Thyroid gland (tissue), 4 donors: Measurements from ENCODE around the gene CPLX3. TPM values are rescaled to one million over a fixed set of nuclear protein-coding genes. Genes with fewer than 3 reads are reported as not detected.

ENCODE experiments used
- DNase-seq, 2 donors: peaks; one replicate each; pipeline ENCODE4 v3.0.0-alpha.2; 2019
- H3K27ac ChIP-seq, 3 donors: fragments of 200-600 bp; sonication (generic); 1 replicate in 2 of 3; 2 replicates in 1 of 3; pipeline ENCODE4 v1.5.1; 2016 to 2019; ENCODE audit warnings: mild to moderate bottlenecking in 1 of 3, moderate library complexity in 1 of 3
- H3K27me3 ChIP-seq: fragments of 200-600 bp; sonication (generic); one replicate; pipeline ENCODE4 v1.5.1; 2019
- H3K36me3 ChIP-seq, 2 donors: fragments of 200-600 bp; sonication (generic); one replicate each; pipeline ENCODE4 v1.5.1; 2016 to 2019
- H3K4me1 ChIP-seq, 2 donors: fragments of 200-600 bp; sonication (generic); one replicate each; pipeline ENCODE4 v1.5.1; 2017 to 2019
- H3K4me3 ChIP-seq, 3 donors: fragments of 200-600 bp; sonication (generic); replicated peaks in 1 of 3; 1 replicate in 2 of 3; 2 replicates in 1 of 3; pipeline ENCODE4 v1.5.1; 2016; ENCODE audit warnings: mild to moderate bottlenecking in 1 of 3
- H3K9me3 ChIP-seq: fragments of 200-600 bp; sonication (generic); one replicate; pipeline ENCODE4 v1.5.1; 2017
- CTCF ChIP-seq, 6 experiments: fragments of 200-600 bp in 3 of 6; fragments of 450-650 bp in 3 of 6; sonication (generic) in 3 of 6; IDR thresholded peaks; one replicate each; pipeline ENCODE4 v1.5.1; 2016 to 2019; ENCODE audit warnings: antibody characterized with exemption in 6 of 6, mild to moderate bottlenecking in 2 of 6, inconsistent platforms in 1 of 6, moderate library complexity in 1 of 6
- POLR2A ChIP-seq, 2 donors: fragments of 450-650 bp; IDR thresholded peaks; one replicate each; pipeline ENCODE4 v1.6.1; 2017; ENCODE audit warnings: antibody characterized with exemption in 2 of 2, mild to moderate bottlenecking in 2 of 2, moderate library complexity in 1 of 2
- WGBS, 2 donors: methylation state at CpG; one replicate each; pipeline ENCODE4 v1.1.5; 2017; 5-methylcytosine and 5-hydroxymethylcytosine counted together
- intact Hi-C: fragments of 100-400 bp; cut with DNase I; formaldehyde crosslinking; loops from one replicate; pipeline ENCODE4 v1.15.1; 2023
- microRNA-seq: library from miRNA; unstranded; fragments of <30 nt; microRNA quantifications from one replicate; pipeline ENCODE4, GENCODE V29; 2016
- small RNA-seq: library from RNA; depleted of rRNA; stranded (forward); fragments of <200 nt; gene quantifications from one replicate; pipeline ENCODE3, GENCODE V24; 2016
- total RNA-seq, 4 donors: library from RNA; depleted of rRNA; stranded (reverse); fragments of >200 nt; gene quantifications; one replicate each; pipeline ENCODE4 v1.2.3, GENCODE V29; 2016

CPLX3 gene
- total RNA-seq, 4 donors from 2014 or later, result not detected

- H3K36me3 ChIP-seq, result no peaks in the 10 kb centered on the region
- H3K4me1 ChIP-seq, result peaks cover 0 to 6% of the 10 kb centered on the region in 2 donors
- H3K27ac ChIP-seq, result no peak overlapping the region
- 84% methylated on average over 4 of the region's 4 CpGs for WGBS, 2 donors
- H3K9me3 ChIP-seq, result no peaks in the 10 kb centered on the region
- no peaks in the 10 kb centered on the region for H3K27me3 ChIP-seq
- intact Hi-C loops, result no loop called here
- TF ChIP-seq CTCF (IDR thresholded peaks at IDR 0.05), result no peak
- TF ChIP-seq POLR2A (IDR thresholded peaks at IDR 0.05), result no peak
- H3K4me3 ChIP-seq, result no peak overlapping the region
- no peak for DNase-seq
These were observed 51.8 kb downstream of the CPLX3 start for GRCh38 chr15:74878273-74878672.

Small RNA genes within 50 kb of the gene (microRNA-seq; reads per million reads assigned to microRNA genes)
- gene MIR4513 (not detected), gene MIR6882 (1.8 reads per million)

Small RNA genes within 50 kb of the gene (small RNA-seq; reads per million reads assigned to genes)
- not detected for gene CPLX3
- not detected for gene MIR4513
- gene MIR6882, result 0.28 reads per million

Other genes with a start within 250 kb of the CPLX3 start
- 100 to 1,000 TPM in 3 of 4 donors, 10 to 100 TPM in 1; 91.9 to 156 (median 120) TPM for gene CLK3, start 210.8 kb upstream of the CPLX3 start, total RNA-seq
- gene EDC3, start 130.6 kb upstream of the CPLX3 start, total RNA-seq, result 10 to 100 TPM; 16.3 to 64.7 (median 25.7) TPM
- under 1 TPM in 2 of 4 donors, not detected in 2; 0.54 to 0.78 TPM for gene CYP1A1, start 101.1 kb upstream of the CPLX3 start, total RNA-seq
- gene CYP1A2, start 77.8 kb upstream of the CPLX3 start, total RNA-seq, result 1 to 10 TPM; 1.3 to 9.9 (median 2.9) TPM
- 10 to 100 TPM; 18.2 to 24.3 (median 20.3) TPM for gene CSK, start 44.5 kb upstream of the CPLX3 start, total RNA-seq
- 1 to 10 TPM in 1 of 4 donors, not detected in 3; 3.5 TPM for gene LMAN1L, start 13.8 kb upstream of the CPLX3 start, total RNA-seq
- gene ULK3, start 16.5 kb downstream of the CPLX3 start, total RNA-seq, result 10 to 100 TPM; 40.9 to 91.1 (median 74.7) TPM
- 100 to 1,000 TPM in 2 of 4 donors, 10 to 100 TPM in 2; 59.3 to 129 (median 104) TPM for gene SCAMP2, start 46.7 kb downstream of the CPLX3 start, total RNA-seq
- 10 to 100 TPM; 72.2 to 91.1 (median 88.5) TPM for gene MPI, start 63.4 kb downstream of the CPLX3 start, total RNA-seq
- 100 to 1,000 TPM in 1 of 4 donors, 10 to 100 TPM in 3; 72.1 to 136 (median 88.2) TPM for gene FAM219B, start 80.2 kb downstream of the CPLX3 start, total RNA-seq
- 100 to 1,000 TPM; 103 to 235 (median 166) TPM for gene COX5A, start 111.4 kb downstream of the CPLX3 start, total RNA-seq
- 10 to 100 TPM; 14.2 to 23.1 (median 16.4) TPM for gene RPP25, start 130.1 kb downstream of the CPLX3 start, total RNA-seq
- gene SCAMP5, start 168.9 kb downstream of the CPLX3 start, total RNA-seq, result 10 to 100 TPM in 2 of 4 donors, 1 to 10 TPM in 2; 7.6 to 16.7 (median 10.1) TPM
- 10 to 100 TPM in 3 of 4 donors, 1 to 10 TPM in 1; 3.5 to 31.2 (median 20.6) TPM for gene PPCDC, start 197.0 kb downstream of the CPLX3 start, total RNA-seq